Lower lobe of right lung (tissue), 2 donors: Measurements from ENCODE around the gene AGFG1. TPM values are rescaled to one million over a fixed set of nuclear protein-coding genes. Genes with fewer than 3 reads are reported as not detected.
A peak's percentile ranks its signal among the peaks of the same experiment; 100 is the strongest.

Source experiments
- ATAC-seq, 2 donors: fragments of 200-7000 bp; cut with Tn5 transposase; one replicate each; pipeline ENCODE4 v1.9.1; 2020 to 2022; ENCODE audit warnings: mild to moderate bottlenecking in 2 of 2, moderate library complexity in 2 of 2
- DNase-seq: peaks from one replicate; pipeline ENCODE4 v3.0.0-alpha.2; 2020
- H3K27ac ChIP-seq: fragments of 200-600 bp; one replicate; pipeline ENCODE4 v1.8.0; 2022
- H3K27me3 ChIP-seq: fragments of 200-600 bp; one replicate; pipeline ENCODE4 v1.8.0; 2022; ENCODE audit warnings: low read depth
- H3K36me3 ChIP-seq: fragments of 200-600 bp; one replicate; pipeline ENCODE4 v1.8.0; 2022; ENCODE audit warnings: mild to moderate bottlenecking
- H3K4me1 ChIP-seq: fragments of 200-600 bp; one replicate; pipeline ENCODE4 v1.8.0; 2022
- H3K4me3 ChIP-seq: fragments of 200-600 bp; one replicate; pipeline ENCODE4 v1.8.0; 2022; ENCODE audit warnings: mild to moderate bottlenecking
- H3K9me3 ChIP-seq: fragments of 200-600 bp; one replicate; pipeline ENCODE4 v1.8.0; 2022
- intact Hi-C: fragments of 100-400 bp; cut with DNase I; formaldehyde crosslinking; loops from one replicate; pipeline ENCODE4 v1.11.0; 2022
- total RNA-seq: library from RNA; stranded (reverse); fragmentation: NEBNext Ultra II Directional; extraction: Animal tissue kit (Norgen Biotek cat#: 25700); gene quantifications from one replicate; pipeline ENCODE4 v1.2.1, GENCODE V29; 2021
- TF ChIP-seq, protein P1 (sequence below): fragments of 200-600 bp; IDR thresholded peaks from one replicate; pipeline ENCODE4 v1.8.0; 2022; ENCODE audit warnings: antibody characterized with exemption, mild to moderate bottlenecking
- donor health status: DM: no; HTN: yes; CAD: no; lungs with severe emphysema.

AGFG1 gene
- total RNA-seq, 1 donor from 2014 or later: 100 TPM

DNA sequence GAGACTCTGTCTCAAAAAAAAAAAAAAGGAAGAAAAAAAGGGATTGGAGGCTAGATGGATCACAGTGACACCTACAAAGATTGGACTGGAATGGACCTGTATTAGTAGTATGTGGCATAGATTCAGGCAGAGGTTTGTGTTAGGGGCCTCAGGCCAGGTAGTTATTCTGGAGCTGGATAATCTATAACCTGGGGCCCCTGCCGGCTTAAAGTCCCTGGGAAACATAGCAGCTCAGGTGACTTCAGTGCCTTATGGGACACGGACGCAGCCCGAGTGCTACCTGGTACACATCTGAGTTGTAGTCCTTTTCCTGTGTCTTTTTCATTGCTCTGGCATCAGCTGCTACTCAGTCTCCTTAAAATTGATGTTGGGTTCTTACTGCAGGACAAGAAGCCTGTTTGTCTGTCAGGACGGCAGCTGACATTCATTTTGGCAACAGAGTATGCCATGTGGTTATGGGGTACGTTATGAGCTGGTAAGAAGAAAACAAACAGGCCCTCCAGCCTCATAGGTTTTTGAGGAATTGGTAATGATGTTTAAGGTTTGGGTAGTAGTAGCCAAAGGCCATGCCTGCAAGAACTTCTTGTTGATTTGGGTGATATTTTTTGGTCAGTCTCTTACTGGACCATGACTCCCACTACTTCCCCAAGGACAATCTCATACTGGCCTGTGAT lies 27.8 kb downstream of the AGFG1 start:
- ATAC-seq (no peak), DNase-seq (no peak)
- no peak overlapping the region for H3K27ac ChIP-seq
- H3K27me3 ChIP-seq: no peaks in the 10 kb centered on the region
- TF ChIP-seq, protein P1, sequence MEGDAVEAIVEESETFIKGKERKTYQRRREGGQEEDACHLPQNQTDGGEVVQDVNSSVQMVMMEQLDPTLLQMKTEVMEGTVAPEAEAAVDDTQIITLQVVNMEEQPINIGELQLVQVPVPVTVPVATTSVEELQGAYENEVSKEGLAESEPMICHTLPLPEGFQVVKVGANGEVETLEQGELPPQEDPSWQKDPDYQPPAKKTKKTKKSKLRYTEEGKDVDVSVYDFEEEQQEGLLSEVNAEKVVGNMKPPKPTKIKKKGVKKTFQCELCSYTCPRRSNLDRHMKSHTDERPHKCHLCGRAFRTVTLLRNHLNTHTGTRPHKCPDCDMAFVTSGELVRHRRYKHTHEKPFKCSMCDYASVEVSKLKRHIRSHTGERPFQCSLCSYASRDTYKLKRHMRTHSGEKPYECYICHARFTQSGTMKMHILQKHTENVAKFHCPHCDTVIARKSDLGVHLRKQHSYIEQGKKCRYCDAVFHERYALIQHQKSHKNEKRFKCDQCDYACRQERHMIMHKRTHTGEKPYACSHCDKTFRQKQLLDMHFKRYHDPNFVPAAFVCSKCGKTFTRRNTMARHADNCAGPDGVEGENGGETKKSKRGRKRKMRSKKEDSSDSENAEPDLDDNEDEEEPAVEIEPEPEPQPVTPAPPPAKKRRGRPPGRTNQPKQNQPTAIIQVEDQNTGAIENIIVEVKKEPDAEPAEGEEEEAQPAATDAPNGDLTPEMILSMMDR: no peak
- peaks cover 10% of the 10 kb centered on the region for H3K36me3 ChIP-seq
- intact Hi-C loops: no loop called here
- H3K4me1 ChIP-seq: peaks cover 20% of the 10 kb centered on the region
- H3K4me3 ChIP-seq: no peak overlapping the region
- H3K9me3 ChIP-seq: no peaks in the 10 kb centered on the region

DNA sequence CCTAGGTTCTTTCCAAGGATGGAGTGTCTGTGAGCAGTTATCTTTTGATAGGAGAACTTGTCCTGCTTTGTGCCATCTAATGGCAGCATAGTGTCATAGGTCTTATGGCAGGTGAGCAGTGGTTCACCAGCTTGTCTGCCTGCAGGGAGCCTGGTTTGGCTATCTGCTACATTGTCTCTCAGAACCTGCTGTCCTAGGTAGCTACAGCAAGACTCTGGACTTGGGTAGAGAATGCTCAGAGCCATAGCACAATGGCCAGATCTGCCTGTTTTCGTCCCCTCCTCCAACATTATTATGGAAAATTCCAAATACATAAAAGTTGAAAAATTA lies 28.3 kb downstream of the AGFG1 start:
- no peak for ATAC-seq
- intact Hi-C loops: no loop called here

DNA sequence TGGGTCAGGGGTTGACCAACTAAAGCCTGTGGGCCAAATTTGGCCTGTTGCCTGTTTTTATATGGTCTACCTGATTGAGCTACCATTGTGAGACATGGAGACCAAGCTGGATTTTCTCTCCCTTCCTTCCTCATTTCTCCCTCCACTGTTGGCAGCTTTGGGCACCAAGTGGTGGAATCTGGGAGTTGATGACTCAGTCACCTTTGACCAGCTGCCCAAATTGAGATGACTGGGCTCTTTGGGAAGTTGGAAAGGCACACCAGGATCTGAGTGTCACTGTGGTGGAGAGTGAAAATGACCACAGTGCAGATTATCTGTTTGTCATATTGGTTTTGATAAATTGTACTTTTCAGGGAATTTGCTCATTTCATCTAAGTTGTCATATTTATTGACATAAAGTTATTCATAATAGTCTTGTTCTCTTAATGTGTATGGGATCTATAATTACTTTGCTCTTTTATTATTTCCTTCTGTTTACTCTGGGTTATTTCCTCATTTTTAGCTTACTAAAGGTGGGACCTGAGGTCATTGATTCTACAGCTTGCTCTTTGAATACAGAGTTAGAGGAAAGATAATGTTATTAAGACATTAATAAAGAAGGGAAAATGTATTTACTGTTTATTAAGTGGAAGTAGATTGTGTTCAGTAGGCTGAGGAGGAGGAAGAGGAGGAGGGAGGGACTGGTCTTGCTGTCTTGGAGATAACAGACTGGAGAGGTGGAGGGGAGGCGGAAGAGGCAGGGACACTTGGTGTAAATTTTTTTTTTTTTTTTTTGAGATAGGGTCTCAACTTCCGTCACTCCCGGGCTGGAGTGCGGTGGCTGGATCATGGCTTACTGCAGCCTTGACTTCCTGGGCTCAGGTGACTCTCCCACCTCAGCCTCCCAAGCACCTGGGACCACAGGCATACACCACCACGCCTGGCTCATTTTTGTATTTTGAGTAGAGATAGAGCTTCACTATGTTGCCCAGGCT lies 31.8 kb downstream of the AGFG1 start:
- H3K27ac ChIP-seq: no peak overlapping the region
- ATAC-seq (peak; percentile 65 to 73), DNase-seq (no peak)
- intact Hi-C loops: no loop called here
- peaks cover 58% of the 10 kb centered on the region for H3K4me1 ChIP-seq
- TF ChIP-seq, protein P1: no peak
- H3K4me3 ChIP-seq: no peak overlapping the region
- no peaks in the 10 kb centered on the region for H3K27me3 ChIP-seq
- H3K9me3 ChIP-seq: no peaks in the 10 kb centered on the region
- H3K36me3 ChIP-seq: no peaks in the 10 kb centered on the region

More for the DNA sequence above, 28.3 kb downstream of the AGFG1 start:
- Histone ChIP-seq H3K27me3 (no peaks in the 10 kb centered on the region), H3K27ac (no peak overlapping the region), H3K4me3 (no peak overlapping the region), H3K9me3 (no peaks in the 10 kb centered on the region), H3K36me3 (peaks cover 5% of the 10 kb centered on the region), H3K4me1 (peaks cover 25% of the 10 kb centered on the region)
- no peak for DNase-seq
- TF ChIP-seq, protein P1: no peak

DNA sequence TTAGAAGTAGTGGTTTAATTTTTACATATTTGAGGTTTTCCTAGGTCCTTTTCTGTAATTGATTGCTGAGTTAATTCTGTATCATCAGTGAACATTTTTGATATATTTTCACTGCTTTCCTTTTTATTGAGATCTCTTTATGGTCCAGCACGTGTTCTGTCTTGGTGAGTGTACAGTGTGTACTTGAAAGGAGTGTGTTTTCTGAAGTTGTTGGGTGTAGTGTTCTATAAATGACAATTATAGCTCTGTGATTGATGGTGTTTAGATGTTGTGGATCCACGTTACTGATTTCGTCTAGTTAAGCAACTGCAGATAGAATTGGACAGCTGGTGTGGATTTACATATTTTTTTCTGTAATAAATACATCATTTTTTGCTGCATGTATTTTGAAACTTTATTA lies 32.7 kb downstream of the AGFG1 start:
- Histone ChIP-seq H3K27ac (no peak overlapping the region), H3K4me3 (no peak overlapping the region), H3K27me3 (no peaks in the 10 kb centered on the region), H3K4me1 (peaks cover 67% of the 10 kb centered on the region), H3K36me3 (no peaks in the 10 kb centered on the region), H3K9me3 (no peaks in the 10 kb centered on the region)
- DNase-seq (no peak), ATAC-seq (no peak)
- intact Hi-C loops: no loop called here
- TF ChIP-seq, protein P1: no peak

DNA sequence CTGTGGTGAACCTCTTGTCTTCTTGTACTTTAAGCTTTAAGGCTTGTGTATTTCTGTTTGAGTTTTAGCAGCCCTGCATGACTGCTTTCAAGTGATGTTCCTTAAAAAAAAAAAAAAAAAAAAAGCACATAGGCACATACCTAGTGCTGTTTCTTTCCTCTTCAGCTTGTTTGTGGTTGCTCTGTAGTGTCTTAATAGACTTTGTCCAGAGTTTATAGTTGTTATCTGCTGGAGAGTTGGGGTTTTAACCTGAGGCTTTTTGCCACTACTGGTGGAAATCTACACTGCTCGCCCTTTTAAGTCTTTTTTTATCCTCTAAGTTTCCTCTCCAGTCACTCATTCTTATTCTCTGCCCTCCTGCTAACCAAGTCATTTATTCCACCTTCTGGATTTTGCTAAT lies 34.5 kb downstream of the AGFG1 start:
- ATAC-seq (peak; percentile 13 to 27), DNase-seq (no peak)
- Histone ChIP-seq H3K9me3 (no peaks in the 10 kb centered on the region), H3K4me3 (no peak overlapping the region), H3K4me1 (peaks cover 85% of the 10 kb centered on the region), H3K27ac (no peak overlapping the region), H3K36me3 (no peaks in the 10 kb centered on the region), H3K27me3 (no peaks in the 10 kb centered on the region)
- intact Hi-C loops: no loop called here
- TF ChIP-seq, protein P1: no peak
